Stimulated activated CD8-positive, alpha-beta memory T cell treated with anti-CD3 and anti-CD28 coated beads, Interleukin-7, amount 100 ng/mL, for 1 hour (primary cell): ENCODE data around the gene HIGD1A.

Experiments
- DNase-seq, 2 donors: peaks; one replicate each; pipeline ENCODE4 v3.0.0-alpha.2; 2020; ENCODE audit warnings: low read depth in 2 of 2

Gene HIGD1A

DNA sequence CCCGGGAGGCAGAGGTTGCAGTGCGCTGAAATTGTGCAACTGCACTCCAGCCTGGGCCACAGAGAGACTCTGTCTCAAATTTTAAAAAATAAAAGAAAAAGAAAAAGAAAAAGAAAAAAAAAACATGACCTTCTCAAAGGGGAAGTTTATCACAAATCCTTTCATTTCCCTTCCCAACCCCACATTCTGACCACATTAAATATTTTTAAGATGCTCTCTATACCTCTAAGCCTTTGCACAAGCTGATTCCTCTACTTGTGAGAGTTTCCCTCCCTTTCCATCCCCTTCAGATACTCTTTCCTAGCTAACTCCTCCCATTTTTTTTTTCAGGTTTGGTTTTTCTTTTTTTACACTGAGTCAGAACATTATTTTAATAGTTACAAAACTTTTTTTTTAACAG, 4.0 kb downstream of the HIGD1A start:
- no peak for DNase-seq

DNA sequence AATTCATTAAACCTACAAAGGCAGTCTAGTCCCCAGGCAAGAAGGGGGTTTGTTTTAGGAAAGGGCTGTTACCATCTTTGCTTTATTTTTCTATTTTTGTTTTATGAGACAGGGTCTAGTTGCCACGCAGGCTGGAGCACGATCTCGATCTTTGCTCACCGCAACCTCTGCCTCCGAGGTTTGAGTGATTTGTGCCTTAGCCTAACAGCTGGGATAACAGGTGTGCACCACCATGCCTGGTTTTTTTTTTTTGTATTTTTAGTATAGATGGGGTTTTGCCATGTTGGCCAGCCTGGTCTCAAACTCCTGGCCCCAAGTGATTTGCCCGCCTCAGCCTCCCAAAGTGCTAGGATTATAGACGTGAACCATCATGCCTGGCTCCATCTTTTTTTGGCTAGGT, 4.9 kb downstream of the HIGD1A start:
- DNase-seq, result no peak

DNA sequence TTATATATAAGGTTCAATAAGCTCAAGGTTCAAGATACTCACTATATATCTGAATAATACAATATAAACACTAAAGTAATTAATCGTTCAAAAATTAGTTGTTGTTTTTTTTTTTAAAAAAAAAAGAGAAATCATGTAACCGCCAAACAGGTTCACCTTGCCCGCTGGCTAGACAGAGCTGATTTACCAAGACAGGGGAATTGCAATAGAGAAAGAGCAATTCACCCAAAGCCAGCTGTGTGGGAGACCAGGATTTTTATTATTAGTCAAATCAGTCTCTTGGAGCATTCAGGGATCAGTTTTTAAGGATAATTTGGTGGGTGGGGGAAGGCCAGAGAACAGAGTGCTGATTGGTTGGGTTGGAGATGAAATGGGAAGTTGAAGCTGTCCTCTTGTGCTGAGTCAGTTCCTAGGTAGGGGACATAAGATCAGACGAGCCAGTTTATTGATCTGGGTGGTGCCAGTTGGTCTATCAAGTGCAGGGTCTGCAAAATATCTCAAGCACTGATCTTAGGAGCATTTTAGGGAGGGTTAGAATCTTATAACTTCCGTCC, 7.9 kb downstream of the HIGD1A start:
- no peak for DNase-seq

DNA sequence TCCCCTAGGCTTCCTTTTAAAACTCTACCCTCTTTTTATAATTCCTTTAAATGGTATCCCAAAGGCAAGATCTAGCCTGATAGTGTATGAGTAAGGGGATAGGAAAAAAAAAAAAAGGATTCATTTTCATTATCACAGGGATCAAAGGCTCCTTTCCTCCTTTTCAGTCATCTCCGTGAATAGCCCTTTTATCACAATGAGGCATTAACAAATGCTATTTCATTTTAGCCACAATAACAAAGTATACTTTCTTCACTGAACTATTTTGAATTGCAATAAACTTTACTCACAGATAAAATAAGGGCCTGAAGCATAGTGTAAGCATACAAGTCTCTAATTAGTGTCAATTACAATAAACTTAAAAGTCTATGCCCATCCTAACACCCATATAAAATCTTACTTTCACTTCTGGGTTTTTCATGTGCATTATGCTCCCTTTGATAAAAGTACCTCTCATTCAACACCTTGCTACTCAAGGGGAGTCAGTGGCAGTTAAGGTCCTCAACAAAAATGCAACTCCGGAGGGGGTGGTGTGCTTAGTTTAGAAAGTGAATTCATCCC, 8.6 kb downstream of the HIGD1A start:
- no peak for DNase-seq

DNA sequence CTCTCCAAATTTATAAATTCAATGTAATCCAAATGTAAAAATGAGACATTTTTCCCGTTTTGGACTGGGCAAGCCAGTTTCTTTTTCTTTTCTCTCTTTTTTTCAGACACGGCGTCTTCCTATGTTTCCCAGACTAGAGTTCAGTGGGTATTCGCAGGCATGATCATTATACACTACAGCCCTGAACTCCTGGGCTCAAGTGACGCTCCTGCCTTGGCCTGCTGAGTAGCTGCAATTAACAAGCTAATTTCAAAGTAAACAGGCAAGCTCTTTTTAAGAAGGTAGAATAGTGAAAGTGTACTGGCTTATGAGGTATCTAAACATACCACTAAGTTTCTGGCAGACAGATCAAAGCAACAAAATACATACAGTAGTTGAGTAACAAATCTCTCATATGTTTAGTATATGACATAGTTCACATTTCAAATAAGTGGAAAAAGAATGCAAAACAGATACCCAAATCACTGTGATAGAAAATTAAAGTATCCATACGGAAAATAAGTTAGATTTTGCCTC, 13.5 kb downstream of the HIGD1A start:
- DNase-seq, result no peak

DNA sequence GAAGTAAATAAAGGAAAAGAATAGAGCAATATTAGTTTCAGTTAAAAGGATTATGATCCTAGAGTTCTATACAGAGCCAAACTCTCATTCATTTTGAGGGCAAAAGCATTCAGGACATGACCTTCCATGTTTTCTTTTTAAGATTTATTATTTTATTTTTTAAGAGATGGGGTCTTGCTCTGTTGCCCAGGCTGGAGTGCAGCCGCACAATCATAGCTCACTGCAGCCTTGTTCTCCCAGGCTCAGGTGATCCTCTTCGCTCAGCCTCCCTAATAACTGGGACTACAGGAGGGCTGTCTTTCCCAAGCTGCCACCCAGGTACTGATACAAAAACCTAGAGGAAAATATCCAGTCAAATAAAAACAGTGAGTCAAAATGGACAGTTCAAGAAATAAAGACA, 17.7 kb downstream of the HIGD1A start:
- DNase-seq, result no peak

DNA sequence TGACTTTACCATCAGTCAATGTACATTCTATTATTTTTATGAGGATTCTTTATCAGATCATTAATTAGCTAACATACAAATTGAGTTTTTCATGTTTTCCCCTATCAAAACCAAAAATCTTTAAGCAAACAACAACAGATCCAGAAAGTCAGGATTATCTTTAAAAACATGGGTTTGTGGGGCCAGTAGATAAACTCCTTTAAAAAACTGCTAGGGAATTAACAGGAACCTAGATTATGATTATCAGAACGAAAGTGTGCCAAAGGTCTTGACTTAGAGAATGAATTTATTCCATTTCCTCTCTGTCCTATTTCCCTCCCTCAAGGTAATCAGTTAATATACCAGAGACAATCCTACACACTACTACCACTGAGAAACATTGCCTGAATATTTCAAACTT, 18.1 kb downstream of the HIGD1A start:
- DNase-seq, result no peak

DNA sequence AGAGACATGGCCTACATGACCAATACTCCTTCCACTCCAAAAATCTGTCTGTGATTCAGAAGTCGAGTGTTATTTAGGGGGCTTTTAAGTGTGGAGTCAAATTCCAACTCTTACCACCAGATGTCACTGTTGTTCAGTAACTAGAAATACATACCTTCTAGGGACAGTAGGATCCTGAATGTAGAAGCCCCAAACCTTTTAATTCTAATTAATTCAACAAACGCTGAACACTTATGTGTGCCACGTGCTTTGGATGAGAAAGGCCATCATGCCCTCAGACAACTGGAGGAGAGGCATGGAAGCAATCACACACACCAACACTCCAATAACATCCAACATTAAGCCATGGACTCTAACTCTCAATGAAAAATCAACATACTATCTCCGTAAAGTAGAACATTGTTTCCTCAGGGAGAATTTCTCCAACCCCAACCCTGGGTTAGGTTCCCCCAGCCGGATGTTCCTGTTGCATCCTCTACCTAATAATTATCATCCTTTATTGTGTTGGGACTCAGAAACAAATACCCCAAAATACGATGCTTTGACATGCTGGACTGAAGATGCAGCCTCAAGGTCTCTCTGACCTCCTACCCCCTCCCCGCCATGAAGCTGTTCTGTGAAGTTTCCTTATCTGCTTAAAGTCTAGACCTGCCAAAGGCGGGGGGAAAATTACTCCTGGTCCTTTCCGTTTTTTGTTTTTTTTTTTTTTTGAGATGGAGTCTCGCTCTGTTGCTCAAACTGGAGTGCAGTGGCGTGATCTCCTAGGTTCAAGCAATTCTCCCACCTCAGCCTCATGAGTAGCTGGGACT, 23.2 kb downstream of the HIGD1A start:
- no peak for DNase-seq

DNA sequence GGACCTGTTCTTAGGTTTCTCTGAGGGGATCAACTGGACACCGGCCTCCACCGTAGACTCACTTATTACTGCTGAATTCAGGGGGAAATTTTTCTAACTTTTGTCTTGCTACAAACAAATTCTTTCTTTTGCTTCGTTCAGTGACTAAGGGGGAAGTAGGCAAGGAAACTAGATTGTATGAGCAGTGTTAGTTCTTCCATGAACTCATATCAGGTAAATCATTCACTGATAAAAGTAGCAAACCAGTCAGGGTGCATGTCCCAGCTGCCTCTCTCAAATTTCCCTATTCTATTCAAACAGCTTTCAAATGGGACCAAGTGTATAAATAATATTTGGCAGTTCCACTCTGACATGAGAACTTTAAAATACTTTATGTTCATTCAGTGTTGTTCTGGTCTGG, 23.9 kb downstream of the HIGD1A start:
- DNase-seq, result no peak

DNA sequence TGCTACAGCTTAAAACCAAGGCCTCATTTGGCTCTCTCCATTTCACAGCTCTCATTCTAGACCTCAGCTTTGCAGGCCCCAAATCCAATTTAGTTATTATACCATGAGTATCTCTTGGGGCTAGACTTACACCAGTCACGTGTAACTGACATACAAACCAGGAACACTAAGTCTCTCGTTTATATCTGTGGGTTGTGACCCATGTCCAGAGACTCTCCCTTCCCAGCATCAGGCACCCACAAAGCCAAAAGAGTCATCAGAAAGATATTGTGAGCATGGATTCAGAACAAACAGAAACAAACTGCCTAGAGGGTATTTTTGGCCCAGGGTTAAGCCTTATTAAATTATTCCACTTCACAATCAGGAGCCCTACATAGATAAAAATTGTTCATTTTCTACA, 25.6 kb downstream of the HIGD1A start:
- no peak for DNase-seq

DNA sequence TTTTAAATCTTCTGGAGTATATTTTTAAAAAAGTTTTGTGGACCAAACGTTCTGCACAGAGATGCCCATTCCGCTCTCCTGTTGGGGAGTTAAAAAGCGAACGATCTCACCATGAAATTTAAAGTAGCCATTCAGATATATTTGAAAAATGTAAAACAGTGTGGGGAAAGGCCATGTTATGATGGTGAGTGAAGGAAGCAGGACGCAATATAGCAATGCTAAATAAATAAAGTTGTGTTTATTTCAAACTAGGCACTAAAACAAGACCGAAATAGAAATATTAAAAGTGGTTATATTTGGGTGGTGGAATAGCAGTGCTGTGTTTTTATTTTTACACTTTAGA, 30.9 kb downstream of the HIGD1A start:
- no peak for DNase-seq

DNA sequence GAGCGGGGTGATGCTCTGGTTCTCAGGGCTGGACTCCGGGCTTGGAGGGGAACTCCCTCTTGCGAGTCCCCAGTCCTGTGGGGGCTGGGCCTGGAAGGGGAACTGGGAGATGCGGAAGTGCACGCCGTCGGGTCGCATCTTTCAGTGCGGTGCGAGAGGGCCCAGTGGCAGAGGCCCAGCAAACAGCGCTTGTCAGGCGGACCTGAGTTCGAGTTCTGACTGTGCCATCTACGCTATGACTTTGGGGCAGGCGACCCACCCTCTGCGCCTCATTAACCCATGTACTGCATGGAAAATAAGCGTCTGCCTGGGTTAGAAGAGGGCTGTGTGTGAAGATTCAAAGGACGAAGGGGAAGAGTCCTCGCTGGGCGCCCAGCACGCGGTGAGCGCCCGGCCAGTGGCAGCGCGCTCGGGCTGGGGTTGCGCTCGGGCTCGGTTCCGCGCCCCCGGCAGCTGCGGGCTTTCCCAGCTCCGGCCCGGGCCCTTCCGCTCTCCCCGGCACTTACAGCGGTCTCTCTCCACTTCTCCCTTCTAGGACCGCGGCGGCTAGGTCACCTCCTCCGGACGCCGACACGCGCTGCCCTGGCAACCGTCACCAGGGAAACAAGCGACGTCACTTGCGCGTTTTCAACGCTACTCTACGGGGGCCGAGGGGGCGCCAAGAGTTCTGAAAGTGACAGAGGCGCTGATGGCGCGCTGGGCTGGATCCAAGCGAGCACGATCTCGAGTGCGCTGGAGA, 31.5 kb downstream of the HIGD1A start, which contains the start of gene CCDC13:
Gene CCDC13 (minus strand): TSS at position 584 of the 739 bp plus-strand sequence. CDS start 14,908 bp downstream, outside the sequence.
- DNase-seq, result peak; percentile 75 to 80

DNA sequence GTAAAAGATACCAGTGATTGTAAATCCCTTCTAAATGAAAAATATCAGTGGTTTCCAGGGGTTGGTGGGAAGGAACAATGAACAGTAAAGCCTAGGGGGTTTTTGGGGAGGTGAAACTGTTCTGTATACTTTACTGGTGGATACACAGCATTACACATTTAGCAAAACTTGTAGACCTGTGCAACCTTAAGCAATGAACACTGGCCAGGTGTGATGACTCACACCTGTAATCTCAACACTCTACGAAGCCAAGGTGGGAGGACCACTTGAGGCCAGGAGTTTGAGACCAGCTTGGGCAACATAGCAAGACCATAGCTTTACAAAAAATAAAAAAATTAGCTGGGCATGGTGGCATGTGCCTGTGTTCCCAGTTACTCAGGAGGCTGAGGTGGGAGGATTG, 33.0 kb downstream of the HIGD1A start:
- no peak for DNase-seq

DNA sequence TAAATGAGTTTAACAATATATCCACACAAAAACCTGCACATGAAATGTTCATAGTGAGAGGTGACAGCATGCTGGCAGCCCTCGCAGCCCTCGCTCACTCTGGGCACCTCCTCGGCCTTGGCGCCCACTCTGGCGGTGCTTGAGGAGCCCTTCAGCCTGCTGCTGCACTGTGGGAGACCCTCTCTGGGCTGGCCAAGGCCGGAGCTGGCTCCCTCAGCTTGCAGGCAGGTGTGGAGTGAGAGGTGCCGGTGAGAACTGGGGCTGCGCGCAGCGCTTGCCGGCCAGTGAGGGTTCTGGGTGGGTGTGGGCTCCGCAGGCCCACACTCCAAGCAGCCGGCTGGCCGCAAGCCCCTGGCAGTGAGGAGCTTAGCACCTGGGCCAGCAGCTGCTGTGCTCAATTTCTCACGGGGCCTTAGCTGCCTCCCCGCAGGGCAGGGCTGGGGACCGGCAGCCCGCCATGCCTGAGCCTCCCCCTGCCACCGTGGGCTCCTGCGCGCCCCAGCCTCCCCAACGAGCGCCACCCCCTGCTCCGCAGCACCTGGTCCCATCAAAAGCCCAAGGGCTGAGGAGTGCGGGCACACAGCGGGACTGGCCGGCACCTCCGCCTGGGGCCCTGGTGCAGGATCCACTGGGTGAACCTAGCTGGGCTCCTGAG, 34.7 kb downstream of the HIGD1A start:
- DNase-seq, result no peak

DNA sequence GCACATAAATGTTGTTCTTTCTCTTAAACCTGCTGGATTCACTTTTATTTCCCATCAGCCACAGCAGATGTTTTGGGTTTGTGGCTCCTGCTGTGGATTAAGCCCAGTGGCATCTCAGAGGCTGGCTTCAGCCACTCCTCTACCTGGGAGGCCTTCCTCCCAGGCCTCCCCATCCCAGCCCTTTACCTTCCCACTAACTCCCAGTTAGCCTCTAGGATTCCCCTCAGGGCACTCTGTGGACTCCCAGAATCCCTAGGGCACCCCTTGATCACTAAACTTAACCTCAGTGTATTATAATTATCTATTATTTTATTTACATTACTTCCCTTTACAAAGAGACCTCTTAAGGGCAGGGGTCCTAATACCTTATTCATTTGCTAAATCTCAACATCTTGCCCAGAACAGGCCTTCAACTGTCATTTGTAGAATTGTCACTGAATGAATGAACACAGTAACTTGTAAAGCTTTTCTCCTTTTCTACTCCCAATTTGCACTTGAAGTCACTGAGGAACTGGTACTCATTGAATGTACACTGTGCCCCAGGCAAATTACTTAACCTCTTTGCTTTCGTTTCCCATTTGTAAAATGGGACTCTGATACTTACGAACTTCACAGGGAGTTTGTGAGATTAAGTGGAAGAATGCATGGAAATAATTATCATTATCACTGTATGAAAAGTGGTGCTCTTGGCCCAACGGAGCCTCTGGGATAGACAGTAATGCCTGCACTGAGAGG, 39.6 kb downstream of the HIGD1A start:
- no peak for DNase-seq

DNA sequence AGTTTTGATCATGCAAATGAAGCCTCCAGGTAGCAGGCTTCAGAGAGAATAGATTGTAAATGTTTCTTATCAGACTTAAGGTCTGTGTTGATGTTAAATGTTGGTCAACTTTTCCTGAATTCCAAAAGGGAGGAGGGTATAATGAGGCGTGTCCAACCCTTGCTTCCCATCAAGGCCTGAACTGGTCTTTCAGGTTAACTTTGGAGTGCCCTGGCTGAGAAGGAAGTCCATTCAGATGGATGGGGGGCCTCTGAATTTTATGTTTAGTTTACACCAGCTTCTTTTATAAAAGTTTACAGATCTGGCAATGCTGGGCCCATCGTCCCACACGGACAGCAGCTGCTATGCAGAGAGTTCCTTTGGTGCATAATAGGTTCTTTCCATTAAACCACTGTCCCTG, 40.2 kb downstream of the HIGD1A start:
- DNase-seq, result no peak

DNA sequence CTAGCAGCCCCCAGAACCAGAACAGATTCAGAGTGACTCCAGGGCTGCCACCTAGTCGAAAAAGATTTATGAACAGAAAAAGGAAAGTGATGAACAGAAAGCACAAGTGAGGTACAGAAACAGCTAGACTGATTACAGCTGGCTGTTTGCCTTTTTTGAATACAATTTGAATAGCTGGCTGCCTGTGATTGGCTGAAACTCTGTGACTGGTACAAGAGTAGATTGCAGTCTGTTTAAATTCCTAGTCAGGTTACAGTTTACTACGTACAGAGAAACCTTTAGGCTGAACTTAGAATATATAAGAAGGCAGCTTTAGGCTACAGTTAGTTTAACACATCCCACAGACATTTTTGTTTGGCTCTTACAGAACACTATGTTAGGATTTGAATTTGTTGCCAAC, 41.3 kb downstream of the HIGD1A start:
- DNase-seq, result no peak

DNA sequence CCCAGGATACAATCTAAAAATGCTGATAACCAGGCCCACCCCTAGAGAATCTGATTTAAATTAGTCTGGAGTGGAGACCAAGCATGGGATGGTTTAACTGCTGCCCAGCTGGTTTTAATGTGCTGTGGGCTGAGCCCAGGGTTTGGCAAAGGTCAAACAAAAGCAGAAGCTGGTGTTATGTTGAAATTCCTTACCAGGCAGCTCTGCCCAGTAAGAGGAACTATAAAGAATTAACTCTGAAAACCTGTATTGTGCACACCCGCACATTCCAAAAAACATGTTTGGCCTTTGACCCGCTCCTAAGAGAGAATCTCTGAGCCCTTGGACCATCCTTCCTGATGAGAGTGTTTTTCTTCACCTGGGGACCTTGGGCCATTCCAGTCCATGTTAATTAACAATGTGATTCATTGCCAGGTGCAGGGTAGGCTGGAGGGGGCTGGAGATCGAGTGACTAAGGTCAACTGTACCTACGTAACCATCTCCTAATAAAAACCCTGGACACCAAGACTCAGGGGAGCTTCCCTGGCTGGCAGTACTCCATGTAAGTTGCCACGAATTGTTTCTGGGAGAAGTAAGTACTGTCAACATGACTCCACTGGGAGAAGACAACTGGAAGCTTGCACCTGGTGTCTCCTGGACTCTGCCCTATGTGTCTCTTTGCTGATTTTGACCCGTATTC, 42.1 kb downstream of the HIGD1A start:
- no peak for DNase-seq

DNA sequence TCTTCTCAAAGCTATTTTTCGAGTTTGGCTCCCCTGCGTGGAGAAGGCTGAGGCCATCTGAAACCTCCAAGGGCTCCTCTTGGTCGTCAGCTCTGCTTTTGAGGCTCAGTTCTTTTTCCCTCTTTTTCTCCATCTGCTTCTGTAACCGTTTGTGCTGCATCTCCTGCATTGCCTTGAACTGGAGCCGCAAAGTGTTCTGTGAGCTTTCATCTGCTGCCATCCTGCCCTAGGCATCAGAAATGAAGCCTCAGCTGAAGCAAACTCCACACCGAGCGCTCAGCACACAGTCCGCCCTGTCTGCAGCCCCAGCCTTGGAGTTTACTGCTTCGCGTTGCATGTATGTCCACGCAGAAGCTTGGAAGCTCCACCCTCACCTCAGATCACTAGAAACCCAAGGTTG, 46.2 kb downstream of the HIGD1A start:
- DNase-seq, result no peak

DNA sequence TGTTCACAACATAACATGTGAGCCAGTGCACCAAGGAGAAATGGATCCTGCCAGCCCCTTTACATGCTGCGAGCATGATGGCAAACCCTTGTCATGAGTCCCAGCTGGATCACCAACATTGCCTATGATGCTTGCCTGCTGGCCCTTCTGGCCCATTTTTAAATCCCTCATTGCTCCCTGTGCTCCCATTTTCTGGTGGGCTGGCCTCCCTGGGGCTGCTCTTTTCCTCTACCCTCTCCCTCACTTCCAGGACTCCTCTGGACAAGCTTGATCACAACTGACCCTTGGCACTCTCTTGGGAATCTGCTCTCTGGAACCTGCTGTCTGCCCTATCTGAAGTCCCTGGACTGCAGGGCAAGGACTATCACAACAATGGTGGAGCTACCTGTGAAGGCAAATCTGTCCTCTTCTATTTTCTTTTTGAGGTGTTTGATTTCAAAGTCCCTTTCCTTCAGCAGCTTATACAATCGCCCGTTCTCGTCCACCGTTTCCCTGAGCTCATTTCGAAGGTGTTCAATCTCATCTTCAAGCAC, 47.5 kb downstream of the HIGD1A start:
- no peak for DNase-seq
